Vagina (tissue), 2 donors: ENCODE measurements around the gene SRPRA. TPM values are rescaled to one million over a fixed set of nuclear protein-coding genes. Genes with fewer than 3 reads are reported as not detected.

Experiments used
- DNase-seq, 2 donors: peaks; one replicate each; pipeline ENCODE4 v3.0.0-alpha.2; 2017; ENCODE audit errors: extremely low spot score in 2 of 2
- H3K27ac ChIP-seq: fragments of 200-600 bp; sonication (generic); one replicate; pipeline ENCODE4 v1.5.1; 2019
- H3K27me3 ChIP-seq: fragments of 200-600 bp; sonication (generic); one replicate; pipeline ENCODE4 v1.5.1; 2019
- H3K36me3 ChIP-seq, 2 donors: fragments of 200-600 bp; sonication (generic); one replicate each; pipeline ENCODE4 v1.5.1; 2017 to 2019
- H3K4me1 ChIP-seq: fragments of 200-600 bp; sonication (generic); one replicate; pipeline ENCODE4 v1.5.1; 2019
- H3K4me3 ChIP-seq, 2 donors: fragments of 200-600 bp; sonication (generic); 1 replicate in 1 of 2; 2 replicates in 1 of 2; pipeline ENCODE4 v1.5.1; 2016 to 2019
- H3K9me3 ChIP-seq: fragments of 200-600 bp; sonication (generic); one replicate; pipeline ENCODE4 v1.5.1; 2019
- POLR2A ChIP-seq, 2 donors: fragments of 450-650 bp; IDR thresholded peaks; one replicate each; pipeline ENCODE4 v1.6.1; 2017; ENCODE audit warnings: antibody characterized with exemption in 2 of 2, mild to moderate bottlenecking in 2 of 2, moderate library complexity in 2 of 2
- POLR2AphosphoS5 ChIP-seq, 2 donors: sonication (generic); formaldehyde crosslinking; IDR thresholded peaks; one replicate each; pipeline ENCODE4 v1.9.0; 2017; ENCODE audit warnings: antibody characterized with exemption in 2 of 2, mild to moderate bottlenecking in 2 of 2, low read depth in 1 of 2; ENCODE audit not compliant: insufficient read depth in 1 of 2
- intact Hi-C: fragments of 100-400 bp; cut with DNase I; formaldehyde crosslinking; loops from one replicate; pipeline ENCODE4 v1.15.1; 2023
- small RNA-seq: library from RNA; depleted of rRNA; stranded (forward); fragments of <200 nt; gene quantifications from one replicate; pipeline ENCODE3, GENCODE V24; 2016
- total RNA-seq: library from RNA; depleted of rRNA; stranded (reverse); fragments of >200 nt; gene quantifications from one replicate; pipeline ENCODE4 v1.2.3, GENCODE V29; 2016
- TF ChIP-seq, protein P1 (sequence below), 3 experiments: fragments of 450-650 bp in 2 of 3; fragments of 200-600 bp in 1 of 3; sonication (generic) in 1 of 3; IDR thresholded peaks; one replicate each; pipeline ENCODE4 v1.5.1; 2017 to 2019; ENCODE audit warnings: antibody characterized with exemption in 3 of 3, mild to moderate bottlenecking in 2 of 3, moderate library complexity in 2 of 3

Gene SRPRA
- total RNA-seq, 1 donor from 2014 or later = 64.6 TPM

DNA sequence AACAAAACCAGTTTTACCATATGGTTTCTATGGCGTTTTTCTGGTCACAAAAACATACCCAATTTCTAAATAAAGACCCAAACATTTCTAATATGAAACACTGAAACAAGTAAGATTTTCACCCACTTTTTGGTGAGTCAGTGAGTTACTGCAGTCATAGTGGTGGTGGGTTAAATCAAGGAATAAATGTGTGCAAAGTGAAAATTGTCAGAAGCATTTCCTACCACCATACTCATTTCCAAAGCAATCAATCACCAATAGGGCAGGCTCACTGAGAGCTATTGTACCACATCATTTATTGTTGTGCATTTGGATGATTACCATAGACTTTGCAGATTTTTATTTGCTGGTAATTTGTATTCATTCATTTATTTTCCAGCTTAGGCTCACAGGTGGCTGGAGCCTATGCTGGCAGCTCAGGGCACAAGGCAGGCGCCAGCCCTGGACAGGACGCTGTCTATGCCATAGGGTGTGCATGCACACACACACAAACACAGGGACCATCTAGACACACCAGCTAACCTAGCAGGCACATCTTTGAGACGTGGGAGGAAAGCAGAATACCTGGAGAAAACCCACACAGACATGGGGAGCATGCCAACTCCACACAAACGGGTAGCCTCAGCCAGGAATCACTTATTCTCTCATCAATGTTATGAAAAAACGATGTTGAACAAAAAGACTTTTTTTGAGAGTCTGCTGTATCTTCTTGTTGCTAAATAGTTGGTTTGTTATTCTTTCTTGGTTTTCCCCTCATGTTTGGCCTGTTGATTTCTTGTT lies 52.0 kb downstream of the SRPRA start:
- H3K27ac ChIP-seq = no peak overlapping the region
- H3K36me3 ChIP-seq = no peaks in the 10 kb centered on the region
- peaks cover 20% of the 10 kb centered on the region for H3K4me1 ChIP-seq
- intact Hi-C loops = loop anchor here (10.0 kb wide), 1 partner anchor 48 kb away; the partner anchor contains the start of genes FOXRED1 and SRPRA
- H3K4me3 ChIP-seq = no peak overlapping the region
- no peak for DNase-seq
- TF ChIP-seq POLR2AphosphoS5 (IDR thresholded peaks at IDR 0.05; ENCODE audit: insufficient read depth in 1 of 2, low read depth in 1 of 2) (no peak), POLR2A (IDR thresholded peaks at IDR 0.05) (no peak)
- H3K27me3 ChIP-seq = no peaks in the 10 kb centered on the region
- H3K9me3 ChIP-seq = no peaks in the 10 kb centered on the region

DNA sequence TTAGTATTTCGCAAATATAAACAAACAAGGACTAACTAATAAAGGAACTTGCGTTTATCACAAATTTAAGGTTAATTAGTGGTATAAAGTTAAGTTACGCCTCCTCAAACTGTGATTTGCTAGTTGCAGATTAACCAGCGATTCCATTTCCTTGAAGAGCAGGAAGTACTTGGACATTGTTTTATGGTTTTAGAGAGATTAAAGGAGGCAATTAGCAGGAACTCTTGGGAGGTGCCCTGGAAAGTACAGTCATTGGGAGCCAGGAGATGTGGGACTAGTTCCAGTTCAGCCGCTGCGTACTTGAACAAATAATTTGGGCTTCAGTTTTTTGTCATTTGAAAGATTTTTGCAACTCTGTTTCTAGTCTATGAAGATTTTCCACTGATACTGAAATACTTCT lies 53.9 kb downstream of the SRPRA start:
- Histone ChIP-seq H3K27ac (no peak overlapping the region), H3K9me3 (no peaks in the 10 kb centered on the region), H3K27me3 (no peaks in the 10 kb centered on the region), H3K4me3 (no peak overlapping the region), H3K4me1 (peaks cover 34% of the 10 kb centered on the region), H3K36me3 (no peaks in the 10 kb centered on the region)
- intact Hi-C loops = loop anchor here (10.0 kb wide), 1 partner anchor 50 kb away; the partner anchor contains the start of genes FOXRED1 and SRPRA
- TF ChIP-seq, protein P1, sequence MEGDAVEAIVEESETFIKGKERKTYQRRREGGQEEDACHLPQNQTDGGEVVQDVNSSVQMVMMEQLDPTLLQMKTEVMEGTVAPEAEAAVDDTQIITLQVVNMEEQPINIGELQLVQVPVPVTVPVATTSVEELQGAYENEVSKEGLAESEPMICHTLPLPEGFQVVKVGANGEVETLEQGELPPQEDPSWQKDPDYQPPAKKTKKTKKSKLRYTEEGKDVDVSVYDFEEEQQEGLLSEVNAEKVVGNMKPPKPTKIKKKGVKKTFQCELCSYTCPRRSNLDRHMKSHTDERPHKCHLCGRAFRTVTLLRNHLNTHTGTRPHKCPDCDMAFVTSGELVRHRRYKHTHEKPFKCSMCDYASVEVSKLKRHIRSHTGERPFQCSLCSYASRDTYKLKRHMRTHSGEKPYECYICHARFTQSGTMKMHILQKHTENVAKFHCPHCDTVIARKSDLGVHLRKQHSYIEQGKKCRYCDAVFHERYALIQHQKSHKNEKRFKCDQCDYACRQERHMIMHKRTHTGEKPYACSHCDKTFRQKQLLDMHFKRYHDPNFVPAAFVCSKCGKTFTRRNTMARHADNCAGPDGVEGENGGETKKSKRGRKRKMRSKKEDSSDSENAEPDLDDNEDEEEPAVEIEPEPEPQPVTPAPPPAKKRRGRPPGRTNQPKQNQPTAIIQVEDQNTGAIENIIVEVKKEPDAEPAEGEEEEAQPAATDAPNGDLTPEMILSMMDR (IDR thresholded peaks at IDR 0.05) = no peak
- no peak for TF ChIP-seq POLR2AphosphoS5 (IDR thresholded peaks at IDR 0.05; ENCODE audit: insufficient read depth in 1 of 2, low read depth in 1 of 2)
- no peak for TF ChIP-seq POLR2A (IDR thresholded peaks at IDR 0.05)
- DNase-seq = no peak

DNA sequence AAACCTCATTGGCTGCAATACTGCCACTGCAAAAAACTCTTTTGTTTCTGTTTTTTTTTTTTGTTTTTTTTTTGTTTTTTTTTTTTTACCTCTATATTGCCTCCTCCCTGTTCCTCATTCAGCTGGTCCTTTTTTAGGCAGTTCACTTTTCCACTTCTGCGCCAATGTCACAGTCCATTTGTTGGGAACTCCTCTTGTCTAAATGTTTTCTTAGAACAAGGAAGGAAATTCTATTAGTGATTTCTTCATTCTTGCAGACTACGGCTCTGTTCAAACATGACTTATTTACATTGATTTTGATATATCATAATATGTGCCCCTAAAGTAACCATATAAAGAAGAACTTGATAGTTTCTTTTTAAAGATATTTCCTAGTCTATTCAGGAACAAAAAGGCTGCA lies 54.3 kb downstream of the SRPRA start:
- DNase-seq = no peak
- intact Hi-C loops = loop anchor here (10.0 kb wide), 1 partner anchor 50 kb away; the partner anchor contains the start of genes FOXRED1 and SRPRA
- no peak overlapping the region for H3K4me3 ChIP-seq
- TF ChIP-seq POLR2A (IDR thresholded peaks at IDR 0.05) (no peak), POLR2AphosphoS5 (IDR thresholded peaks at IDR 0.05; ENCODE audit: insufficient read depth in 1 of 2, low read depth in 1 of 2) (no peak)
- TF ChIP-seq, protein P1 (IDR thresholded peaks at IDR 0.05) = no peak
- no peaks in the 10 kb centered on the region for H3K9me3 ChIP-seq
- no peak overlapping the region for H3K27ac ChIP-seq
- peaks cover 36% of the 10 kb centered on the region for H3K4me1 ChIP-seq
- peaks cover 0 to 3% of the 10 kb centered on the region in 2 donors for H3K36me3 ChIP-seq
- H3K27me3 ChIP-seq = no peaks in the 10 kb centered on the region

Small RNA genes lying within 50 kb of the gene (small RNA-seq; reads per million reads assigned to genes)
- gene RN7SL351P = not detected
- gene RNU4-86P = not detected

Other genes starting within 250 kb of the SRPRA start
- 9.8 TPM for gene CDON, start 206.0 kb downstream of the SRPRA start, total RNA-seq
- gene RPUSD4, start 57.2 kb downstream of the SRPRA start, total RNA-seq = 21.6 TPM
- 14.7 TPM for gene FAM118B, start 57.1 kb downstream of the SRPRA start, total RNA-seq
- 16.7 TPM for gene FOXRED1, start 259 bp upstream of the SRPRA start, total RNA-seq
- 16.9 TPM for gene TIRAP, start 14.2 kb upstream of the SRPRA start, total RNA-seq
- gene DCPS, start 35.2 kb upstream of the SRPRA start, total RNA-seq = 15.5 TPM
- gene ST3GAL4, start 86.8 kb upstream of the SRPRA start, total RNA-seq = 41.5 TPM